HG03442 (cell line): ENCODE measurements around the gene CCNL1.

Experiments
- ATAC-seq: cut with Tn5 transposase; IDR thresholded peaks from one replicate; pipeline ENCODE4 v1.9.1; 2021; ENCODE audit warnings: mild to moderate bottlenecking, moderate library complexity; ENCODE audit not compliant: unreplicated experiment

CCNL1 gene

GRCh38 chr3:157147099-157147803 is 12.7 kb downstream of the CCNL1 start:
- no peak for ATAC-seq

- ATAC-seq, result no peak
Observed at GRCh38 chr3:157145606-157146322, 14.2 kb downstream of the CCNL1 start.

- ATAC-seq, result no peak
Observed at GRCh38 chr3:157142315-157142714, 17.6 kb downstream of the CCNL1 start.

DNA sequence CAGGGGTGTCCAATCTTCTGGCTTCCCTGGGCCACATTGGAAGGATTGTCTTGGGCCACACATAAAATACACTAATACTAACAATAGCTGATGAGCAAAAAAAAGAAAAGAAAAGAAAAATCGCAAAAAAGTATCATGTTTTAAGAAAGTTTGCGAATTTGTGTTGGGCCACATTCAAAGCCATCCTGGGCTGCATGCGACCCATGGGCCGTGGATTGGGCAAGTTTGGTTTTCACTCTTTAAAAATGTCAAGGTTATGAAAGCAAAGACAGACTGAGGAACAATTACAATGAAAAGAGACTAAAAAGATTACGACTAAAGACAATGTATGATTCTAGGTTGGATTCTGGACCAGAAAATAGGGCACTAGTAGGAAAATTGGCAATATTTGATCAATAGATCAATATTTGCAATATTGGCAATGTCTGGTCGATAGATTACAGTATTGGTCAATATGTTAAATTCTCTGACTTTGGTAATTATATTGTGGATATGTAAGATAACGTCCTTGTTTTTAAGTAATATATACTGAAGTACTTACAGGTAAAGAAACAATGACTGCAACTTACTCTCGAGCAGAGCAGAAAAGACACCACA is 19.9 kb downstream of the CCNL1 start:
- no peak for ATAC-seq

- no peak for ATAC-seq
Observed at GRCh38 chr3:157136647-157137387, 23.1 kb downstream of the CCNL1 start.

GRCh38 chr3:157135671-157136396 is 24.1 kb downstream of the CCNL1 start:
- ATAC-seq, result no peak

DNA sequence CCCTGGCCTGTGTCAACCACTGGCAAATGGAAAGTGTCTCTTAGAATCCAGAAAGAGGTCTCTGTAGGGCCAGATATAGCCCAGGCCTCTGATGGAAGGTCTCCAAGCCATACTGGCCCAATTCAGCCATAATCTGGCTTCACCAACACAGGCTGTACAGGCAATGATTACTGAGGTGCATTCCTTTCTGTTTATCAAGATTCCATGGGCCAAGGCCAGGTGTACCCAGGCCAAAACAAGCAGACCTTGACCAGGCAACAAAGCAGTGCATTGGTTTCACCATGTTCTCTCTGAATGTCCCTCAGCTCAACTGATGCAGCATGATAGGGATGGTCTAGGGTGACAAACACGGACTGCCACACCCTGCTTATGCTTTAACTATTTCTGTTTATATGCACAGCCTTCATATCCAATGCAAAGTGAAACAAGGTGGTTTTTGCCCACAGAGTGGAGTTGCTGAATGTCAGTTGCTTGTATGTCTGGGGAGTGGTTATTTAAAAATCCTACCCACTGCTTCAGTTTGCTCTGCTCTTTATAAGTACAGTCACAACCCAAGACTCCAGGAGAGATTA is 25.2 kb downstream of the CCNL1 start:
- peak; percentile 63 for ATAC-seq

- ATAC-seq, result no peak
Observed at GRCh38 chr3:157133434-157134320, 26.3 kb downstream of the CCNL1 start.

GRCh38 chr3:157132936-157133335 is 27.0 kb downstream of the CCNL1 start:
- no peak for ATAC-seq

DNA sequence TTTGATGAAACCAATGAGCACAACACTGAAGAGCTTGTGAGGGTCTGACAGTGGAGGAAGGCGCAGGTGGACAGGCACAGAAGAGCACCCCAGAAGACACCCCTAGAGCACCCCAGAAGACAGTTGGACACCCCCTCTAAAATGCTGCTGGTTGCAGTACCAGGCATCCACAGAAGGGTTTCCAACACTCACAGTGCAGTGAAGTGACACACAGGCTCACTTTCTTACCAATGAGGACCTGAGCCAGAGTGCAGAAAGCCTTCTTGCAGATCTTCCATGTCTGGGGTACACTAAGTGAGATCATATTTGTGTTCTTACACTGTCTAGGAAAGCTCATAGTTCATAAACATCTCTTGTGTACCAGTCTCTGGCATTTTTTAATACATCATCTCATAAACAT is 27.6 kb downstream of the CCNL1 start:
- ATAC-seq, result no peak

GRCh38 chr3:157131861-157132260 is 28.1 kb downstream of the CCNL1 start:
- ATAC-seq, result no peak

- no peak for ATAC-seq
Observed at GRCh38 chr3:157130467-157131251, 29.3 kb downstream of the CCNL1 start.

DNA sequence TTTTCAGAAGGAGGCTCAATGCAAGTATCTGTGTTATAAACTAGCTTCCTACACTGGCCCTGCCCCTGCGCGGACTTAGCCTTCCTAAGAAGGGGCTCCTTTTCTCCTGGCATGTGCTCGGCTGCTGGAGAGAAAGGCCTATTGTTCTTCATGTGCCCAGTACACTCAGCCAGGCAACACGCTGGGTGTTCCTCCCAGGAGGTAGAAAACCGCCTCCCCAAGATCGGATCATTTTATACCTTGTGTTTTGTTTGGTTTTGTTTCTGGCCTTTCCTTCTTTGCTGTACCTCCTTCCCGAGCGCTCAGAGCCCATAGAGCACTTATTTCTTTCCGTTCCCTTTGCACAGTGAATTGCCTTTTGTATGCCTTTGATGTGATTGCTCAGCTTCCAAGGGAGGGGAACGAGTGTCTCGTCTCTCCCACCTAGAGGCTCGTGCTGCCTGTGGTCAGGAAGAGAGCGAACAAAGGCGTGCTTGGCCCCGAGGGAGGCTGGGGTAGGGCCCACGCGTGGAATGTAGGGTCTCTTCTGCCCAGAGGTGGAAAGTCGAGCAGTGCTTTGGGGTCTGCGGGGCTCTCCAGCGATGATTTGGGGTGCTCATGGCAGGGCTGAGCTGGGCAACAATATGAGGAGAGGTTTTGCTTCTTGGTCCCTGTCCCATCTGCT is 30.0 kb downstream of the CCNL1 start:
- ATAC-seq, result no peak

- peak; percentile 17 for ATAC-seq
Observed at GRCh38 chr3:157128771-157129681, 30.9 kb downstream of the CCNL1 start.

- ATAC-seq, result peak; percentile 64
Observed at GRCh38 chr3:157127831-157128767, 31.8 kb downstream of the CCNL1 start.

DNA sequence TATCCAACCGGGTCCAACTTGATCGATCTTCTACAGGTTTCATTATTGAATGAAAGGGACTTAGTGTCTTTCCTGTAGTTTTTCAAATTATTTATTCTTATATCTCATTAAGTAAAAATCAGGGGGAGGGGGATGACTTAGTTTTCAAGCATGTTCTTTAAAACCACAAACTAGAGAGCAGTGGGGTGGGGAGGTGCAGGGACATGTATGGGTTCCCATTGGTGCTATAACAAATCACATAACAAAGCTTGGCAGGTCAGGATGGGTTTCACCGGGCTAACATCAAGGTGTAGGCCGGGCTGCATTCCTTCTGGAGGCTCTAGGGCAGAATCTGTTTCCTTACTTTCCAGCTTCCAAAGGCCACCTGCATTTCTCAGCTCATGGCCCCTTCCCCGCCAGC is 32.7 kb downstream of the CCNL1 start:
- no peak for ATAC-seq
